SK-N-SH (cell line): Measurements from ENCODE around the gene AHCYL2.

Experiments
- CTCF ChIP-seq: fragments of 200-600 bp; sonication (generic); IDR thresholded peaks from 2 replicates; pipeline ENCODE4 v1.6.1; 2017; ENCODE audit warnings: antibody characterized with exemption, mild to moderate bottlenecking, moderate library complexity
- GABPA ChIP-seq: IDR thresholded peaks from 2 replicates; pipeline ENCODE4 v1.4.0; 2012; ENCODE audit warnings: low read depth, mild to moderate bottlenecking
- NFIC ChIP-seq: IDR thresholded peaks from 2 replicates; pipeline ENCODE4 v1.4.0; 2012; ENCODE audit warnings: borderline replicate concordance
- TAF1 ChIP-seq: IDR thresholded peaks from 2 replicates; pipeline ENCODE4 v1.6.1; 2012; ENCODE audit warnings: low read depth, mild to moderate bottlenecking, low read length, moderate library complexity, borderline replicate concordance
- TF ChIP-seq, protein P1 (sequence below): IDR thresholded peaks from 2 replicates; pipeline ENCODE4 v1.6.1; 2012; ENCODE audit warnings: mild to moderate bottlenecking, low read depth, low read length, moderate library complexity
- TF ChIP-seq, protein P2 (sequence below): IDR thresholded peaks from 2 replicates; pipeline ENCODE4 v1.4.0; 2012; ENCODE audit warnings: low read depth

DNA sequence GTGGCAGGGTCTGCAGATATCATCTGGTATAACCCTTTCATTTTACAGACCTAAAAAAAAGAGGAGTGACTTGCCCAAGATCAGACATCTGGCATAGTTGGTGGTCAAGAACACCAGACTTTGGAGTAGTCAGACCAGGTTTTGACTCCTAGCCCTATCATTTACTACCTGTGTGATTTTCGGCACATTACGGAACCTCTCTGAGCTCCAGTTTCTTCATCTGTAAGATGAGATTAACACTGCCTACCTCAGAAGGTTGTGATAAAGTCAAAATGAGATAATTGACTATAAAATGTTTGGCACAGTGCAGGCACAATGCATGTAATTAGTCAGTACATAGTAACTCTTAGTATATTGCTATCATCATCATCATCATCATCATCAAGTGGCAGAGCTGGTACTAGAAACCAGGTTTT, 210.6 kb downstream of the AHCYL2 start:
- TF ChIP-seq CTCF (no peak), NFIC (no peak), TAF1 (no peak), GABPA (no peak)
- TF ChIP-seq, protein P1, sequence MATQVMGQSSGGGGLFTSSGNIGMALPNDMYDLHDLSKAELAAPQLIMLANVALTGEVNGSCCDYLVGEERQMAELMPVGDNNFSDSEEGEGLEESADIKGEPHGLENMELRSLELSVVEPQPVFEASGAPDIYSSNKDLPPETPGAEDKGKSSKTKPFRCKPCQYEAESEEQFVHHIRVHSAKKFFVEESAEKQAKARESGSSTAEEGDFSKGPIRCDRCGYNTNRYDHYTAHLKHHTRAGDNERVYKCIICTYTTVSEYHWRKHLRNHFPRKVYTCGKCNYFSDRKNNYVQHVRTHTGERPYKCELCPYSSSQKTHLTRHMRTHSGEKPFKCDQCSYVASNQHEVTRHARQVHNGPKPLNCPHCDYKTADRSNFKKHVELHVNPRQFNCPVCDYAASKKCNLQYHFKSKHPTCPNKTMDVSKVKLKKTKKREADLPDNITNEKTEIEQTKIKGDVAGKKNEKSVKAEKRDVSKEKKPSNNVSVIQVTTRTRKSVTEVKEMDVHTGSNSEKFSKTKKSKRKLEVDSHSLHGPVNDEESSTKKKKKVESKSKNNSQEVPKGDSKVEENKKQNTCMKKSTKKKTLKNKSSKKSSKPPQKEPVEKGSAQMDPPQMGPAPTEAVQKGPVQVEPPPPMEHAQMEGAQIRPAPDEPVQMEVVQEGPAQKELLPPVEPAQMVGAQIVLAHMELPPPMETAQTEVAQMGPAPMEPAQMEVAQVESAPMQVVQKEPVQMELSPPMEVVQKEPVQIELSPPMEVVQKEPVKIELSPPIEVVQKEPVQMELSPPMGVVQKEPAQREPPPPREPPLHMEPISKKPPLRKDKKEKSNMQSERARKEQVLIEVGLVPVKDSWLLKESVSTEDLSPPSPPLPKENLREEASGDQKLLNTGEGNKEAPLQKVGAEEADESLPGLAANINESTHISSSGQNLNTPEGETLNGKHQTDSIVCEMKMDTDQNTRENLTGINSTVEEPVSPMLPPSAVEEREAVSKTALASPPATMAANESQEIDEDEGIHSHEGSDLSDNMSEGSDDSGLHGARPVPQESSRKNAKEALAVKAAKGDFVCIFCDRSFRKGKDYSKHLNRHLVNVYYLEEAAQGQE = no peak
- TF ChIP-seq, protein P2, sequence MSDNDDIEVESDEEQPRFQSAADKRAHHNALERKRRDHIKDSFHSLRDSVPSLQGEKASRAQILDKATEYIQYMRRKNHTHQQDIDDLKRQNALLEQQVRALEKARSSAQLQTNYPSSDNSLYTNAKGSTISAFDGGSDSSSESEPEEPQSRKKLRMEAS = no peak
